HG03039 (cell line): ENCODE results near the gene PPP2R5A.
A peak's percentile ranks its signal among the peaks of the same experiment; 100 is the strongest.

Experiments
- ATAC-seq: cut with Tn5 transposase; IDR thresholded peaks from one replicate; pipeline ENCODE4 v1.9.1; 2021; ENCODE audit warnings: mild to moderate bottlenecking, moderate library complexity; ENCODE audit not compliant: unreplicated experiment

Gene PPP2R5A

DNA sequence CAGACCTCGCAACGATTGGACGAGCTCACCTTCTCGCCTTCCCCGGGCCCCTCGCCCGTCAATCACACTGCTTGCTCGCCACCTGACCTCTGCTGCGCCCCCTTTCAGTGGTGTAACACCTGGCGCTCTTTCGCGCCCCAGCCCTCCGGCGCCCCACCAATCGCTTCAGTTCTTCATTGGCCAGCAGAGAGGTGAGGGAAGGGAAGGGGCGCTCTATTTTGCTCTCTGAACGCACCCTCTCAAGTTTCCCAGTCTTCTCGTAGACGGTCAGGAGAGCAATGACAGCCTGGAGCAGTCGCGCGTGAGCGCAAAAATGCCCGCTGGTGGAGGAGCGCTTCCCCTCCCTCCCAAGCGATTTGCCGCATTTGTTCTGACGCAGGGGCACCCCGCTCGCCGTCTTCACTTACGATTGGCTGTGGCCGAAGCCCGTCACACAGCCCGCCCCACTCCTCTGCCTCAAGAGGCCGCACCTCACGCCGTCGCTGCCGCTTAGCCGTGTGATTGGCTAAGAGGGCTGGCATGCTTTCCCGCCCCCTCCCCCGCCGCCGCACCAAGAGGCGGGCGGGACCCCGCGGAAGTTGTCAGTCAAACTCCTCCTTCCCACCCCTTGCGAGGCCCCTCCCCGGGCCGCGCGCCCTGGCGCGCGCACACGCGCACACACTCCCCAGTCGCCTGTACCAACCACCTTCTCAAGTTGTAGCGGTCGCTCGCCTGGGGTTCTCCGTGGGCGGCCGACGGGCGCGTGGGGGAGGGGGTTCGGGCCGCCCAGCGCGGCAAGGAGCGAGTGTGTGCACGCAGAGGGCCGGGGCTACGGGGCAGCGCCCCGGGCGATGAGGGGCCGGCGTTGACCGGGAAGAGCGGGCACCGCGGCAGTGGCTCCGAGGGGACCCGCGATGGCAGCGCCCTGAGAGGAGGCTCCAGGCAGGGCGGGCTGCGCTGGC lies at the start of gene PPP2R5A:
PPP2R5A (plus strand) TSS at position 667 of the 941 bp plus-strand sequence. CDS start 701 bp downstream, outside the sequence.
- ATAC-seq: peak; percentile 92

DNA sequence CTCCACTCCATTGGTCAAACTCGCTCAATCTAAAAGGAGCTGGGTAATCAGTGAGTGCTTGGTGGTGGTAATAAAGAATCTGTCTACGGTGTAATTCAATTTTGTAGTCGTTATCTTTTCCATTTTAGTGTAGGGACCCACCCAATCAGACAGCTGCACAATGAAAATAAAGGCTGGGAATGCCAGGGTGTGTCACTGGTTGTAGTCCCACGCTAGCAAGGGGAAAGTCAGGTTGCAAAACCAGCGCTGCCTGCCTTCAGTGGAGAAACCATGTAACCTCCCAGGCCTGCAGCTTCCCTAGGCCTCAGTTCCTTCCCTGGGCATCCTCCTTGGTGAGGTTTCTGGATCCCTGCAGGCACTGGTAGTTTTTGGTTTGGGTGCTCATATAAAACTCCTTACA lies 49.4 kb upstream of the PPP2R5A start:
- no peak for ATAC-seq

DNA sequence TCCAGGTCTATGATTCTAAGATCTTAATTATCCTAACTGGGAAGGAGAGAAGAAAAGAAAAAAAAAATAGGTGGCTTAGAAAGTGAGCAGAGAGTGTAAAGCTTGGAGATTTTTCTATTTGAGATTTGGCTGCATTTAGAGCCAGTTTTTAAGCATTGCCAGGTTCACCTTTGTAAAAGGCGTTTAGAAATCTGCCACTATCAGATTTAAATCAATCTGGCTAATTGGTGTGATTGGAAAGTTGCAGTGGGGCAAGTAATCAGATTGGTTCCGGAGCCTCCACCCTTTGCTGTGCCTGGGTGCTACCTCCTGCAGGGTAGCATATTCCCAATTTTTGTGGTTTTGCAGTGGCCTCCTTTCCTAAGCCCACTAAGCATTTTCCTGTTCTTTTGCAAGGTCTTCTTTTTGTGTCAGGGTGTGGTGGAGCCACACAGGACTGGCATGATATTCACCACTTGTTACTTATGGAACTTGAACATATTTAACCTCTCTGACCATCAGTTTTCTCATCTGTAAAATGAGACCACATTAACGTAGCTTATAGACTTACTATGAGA lies 48.5 kb upstream of the PPP2R5A start:
- ATAC-seq: no peak

- peak; percentile 84 for ATAC-seq
These were observed 47.6 kb upstream of the PPP2R5A start for GRCh38 chr1:212237651-212238050.

DNA sequence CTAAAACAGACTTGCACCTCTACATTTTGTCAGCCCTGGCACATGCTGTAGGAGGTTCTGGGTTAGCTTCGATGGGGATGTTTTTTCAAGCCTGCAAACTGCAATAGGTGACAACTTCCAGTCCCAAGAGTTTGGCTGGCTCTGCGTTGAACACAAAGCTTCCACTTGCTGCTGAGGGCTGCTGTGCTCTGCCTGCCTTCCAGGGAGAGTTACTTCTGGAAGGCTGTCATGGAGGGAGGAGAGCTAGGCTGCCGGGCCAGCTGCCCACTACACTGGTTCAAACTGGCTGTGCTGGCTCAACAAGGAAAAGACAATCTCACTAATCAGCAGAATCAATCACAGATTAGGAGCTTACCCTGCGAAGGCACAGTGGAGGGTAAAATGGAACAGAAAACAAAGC lies 46.7 kb upstream of the PPP2R5A start:
- no peak for ATAC-seq

- ATAC-seq: no peak
These were observed 43.7 kb upstream of the PPP2R5A start for GRCh38 chr1:212241501-212241900.

DNA sequence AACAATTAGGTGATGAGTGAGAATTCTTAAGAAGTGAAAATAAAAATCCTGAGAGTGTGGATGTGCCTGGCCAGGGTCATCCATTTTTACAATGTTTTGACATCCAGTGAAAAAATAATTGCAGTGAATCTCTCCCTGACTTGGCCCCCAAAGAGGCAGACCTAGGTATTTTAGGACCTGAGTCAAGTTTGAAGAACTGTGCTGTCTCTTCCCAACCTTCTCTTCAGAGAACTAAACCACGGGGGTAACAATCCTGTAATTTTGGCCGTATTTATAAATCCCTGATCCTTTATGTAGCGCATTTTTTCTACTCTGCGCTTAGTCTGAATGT lies 43.3 kb upstream of the PPP2R5A start:
- ATAC-seq: no peak

DNA sequence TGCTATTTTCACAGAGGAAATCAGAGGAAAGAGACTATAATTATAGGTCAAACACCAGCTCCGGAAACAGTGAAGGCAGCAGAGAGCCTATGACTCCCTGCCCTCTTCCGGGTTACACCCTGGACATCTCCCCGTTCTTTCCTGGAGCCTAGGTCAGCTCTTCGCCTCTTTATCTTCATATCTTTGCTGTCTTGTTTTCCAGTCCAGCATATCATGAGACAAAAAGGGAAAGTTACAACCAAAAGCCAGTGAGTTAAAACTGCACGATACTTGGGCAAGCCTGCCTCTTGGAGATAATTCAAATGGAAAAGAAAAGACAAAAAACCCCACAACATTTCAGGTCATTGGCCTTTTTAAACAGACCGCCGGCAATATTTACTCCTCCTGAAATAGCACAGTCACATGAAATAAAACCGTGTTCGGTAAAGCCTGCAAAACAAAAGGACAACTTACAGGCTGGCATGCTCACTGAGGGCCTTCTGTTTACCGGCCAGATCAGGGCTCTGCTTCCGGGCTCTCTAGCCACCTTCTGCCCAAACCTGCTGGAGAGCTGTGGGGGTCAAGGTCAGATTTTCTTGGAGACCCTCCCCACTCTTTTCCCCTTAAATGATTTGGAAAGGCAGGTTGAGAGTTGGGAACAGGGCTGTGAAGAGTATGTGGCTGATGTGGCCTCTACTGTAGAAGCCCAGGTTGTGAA lies 42.8 kb upstream of the PPP2R5A start:
- ATAC-seq: no peak

GRCh38 chr1:212242985-212243308 lies 42.3 kb upstream of the PPP2R5A start:
- no peak for ATAC-seq

DNA sequence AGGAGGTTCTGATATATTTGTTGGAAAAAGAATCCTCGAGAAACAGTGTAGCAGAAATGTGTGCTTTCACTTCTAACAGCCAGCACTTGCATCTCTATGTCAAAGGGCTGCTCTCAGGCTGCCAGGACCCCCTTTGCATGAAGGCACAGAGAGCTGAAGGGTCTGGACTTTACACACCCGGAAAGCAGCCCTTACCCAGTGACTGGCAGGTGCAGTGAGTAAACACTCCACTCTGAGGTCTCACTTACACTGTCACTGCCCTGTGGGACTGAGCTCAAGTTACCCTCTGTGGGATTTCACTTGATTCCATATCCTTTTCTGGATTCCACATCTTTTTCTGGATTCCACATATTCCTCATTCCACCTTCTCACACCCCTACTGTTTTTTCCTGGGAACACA lies 40.8 kb upstream of the PPP2R5A start:
- ATAC-seq: no peak

GRCh38 chr1:212247179-212247721 lies 38.0 kb upstream of the PPP2R5A start:
- ATAC-seq: no peak

- ATAC-seq: no peak
These were observed 37.2 kb upstream of the PPP2R5A start for GRCh38 chr1:212247988-212248387.

DNA sequence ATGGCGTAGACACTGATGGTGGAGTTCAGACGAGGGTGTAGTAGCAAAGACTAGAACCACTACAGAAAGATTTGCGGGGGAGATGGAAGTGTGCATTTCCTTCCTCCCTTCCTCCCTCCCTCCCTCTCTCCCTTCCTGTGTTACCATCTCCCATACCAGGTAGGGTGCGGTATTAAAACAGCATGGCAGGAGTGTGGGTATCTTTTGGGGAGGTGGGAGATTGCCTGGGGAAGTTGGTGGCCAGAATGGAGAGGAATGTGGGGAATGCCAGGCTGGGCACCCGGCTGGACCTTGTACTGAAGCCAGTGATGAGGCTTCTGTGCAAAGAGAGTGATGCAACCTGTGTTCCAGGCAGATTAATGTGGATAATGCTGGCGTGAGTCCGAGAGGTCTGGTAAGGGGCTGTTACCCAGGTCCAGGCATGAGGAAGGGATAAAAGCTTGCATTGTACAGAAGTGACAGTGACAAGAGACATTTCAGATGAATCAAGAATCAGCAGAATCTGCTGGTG lies 30.3 kb upstream of the PPP2R5A start:
- no peak for ATAC-seq

GRCh38 chr1:212255705-212256307 lies 29.4 kb upstream of the PPP2R5A start:
- ATAC-seq: no peak

GRCh38 chr1:212256369-212256768 lies 28.8 kb upstream of the PPP2R5A start:
- no peak for ATAC-seq

GRCh38 chr1:212257157-212257556 lies 28.1 kb upstream of the PPP2R5A start:
- ATAC-seq: no peak

DNA sequence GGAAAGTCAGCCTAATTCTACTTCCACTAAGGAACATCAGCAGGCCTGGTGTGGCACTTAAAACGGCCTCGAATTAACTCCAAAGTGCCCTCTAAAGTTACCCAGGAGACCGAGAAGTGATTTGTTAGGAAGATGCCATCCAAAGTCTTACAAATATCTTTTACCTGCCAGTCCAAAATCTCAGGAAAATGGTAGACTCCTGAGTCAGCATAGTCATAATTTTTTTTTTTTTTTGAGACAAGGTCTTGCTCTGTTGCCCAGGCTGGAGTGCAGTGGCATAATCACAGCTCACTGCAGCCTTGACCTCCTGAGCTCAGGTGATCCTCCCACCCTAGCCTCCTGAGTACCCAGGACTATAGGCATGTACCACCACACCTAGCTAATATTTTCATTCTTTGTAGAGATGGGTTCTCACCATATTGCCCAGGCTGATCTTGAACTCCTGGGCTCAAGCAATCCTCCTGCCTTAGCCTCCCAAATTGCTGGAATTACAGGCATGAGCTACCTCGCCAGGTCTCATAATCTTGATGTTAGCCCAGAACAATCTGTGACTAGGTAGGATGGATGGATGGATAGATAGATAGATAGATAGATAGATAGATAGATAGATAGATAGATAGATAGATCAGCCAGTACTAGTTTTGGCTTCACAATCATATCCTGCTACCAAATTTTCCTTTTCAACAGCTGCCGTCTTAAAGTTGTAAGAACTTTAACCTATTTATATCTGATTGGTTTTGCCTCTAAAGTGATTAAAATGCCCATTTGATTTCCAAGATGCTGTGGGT lies 25.3 kb upstream of the PPP2R5A start:
- no peak for ATAC-seq

GRCh38 chr1:212260557-212261355 lies 24.5 kb upstream of the PPP2R5A start:
- no peak for ATAC-seq

GRCh38 chr1:212261361-212261929 lies 23.8 kb upstream of the PPP2R5A start:
- no peak for ATAC-seq
